ENCODE measurements around the gene KPTN.

DNA sequence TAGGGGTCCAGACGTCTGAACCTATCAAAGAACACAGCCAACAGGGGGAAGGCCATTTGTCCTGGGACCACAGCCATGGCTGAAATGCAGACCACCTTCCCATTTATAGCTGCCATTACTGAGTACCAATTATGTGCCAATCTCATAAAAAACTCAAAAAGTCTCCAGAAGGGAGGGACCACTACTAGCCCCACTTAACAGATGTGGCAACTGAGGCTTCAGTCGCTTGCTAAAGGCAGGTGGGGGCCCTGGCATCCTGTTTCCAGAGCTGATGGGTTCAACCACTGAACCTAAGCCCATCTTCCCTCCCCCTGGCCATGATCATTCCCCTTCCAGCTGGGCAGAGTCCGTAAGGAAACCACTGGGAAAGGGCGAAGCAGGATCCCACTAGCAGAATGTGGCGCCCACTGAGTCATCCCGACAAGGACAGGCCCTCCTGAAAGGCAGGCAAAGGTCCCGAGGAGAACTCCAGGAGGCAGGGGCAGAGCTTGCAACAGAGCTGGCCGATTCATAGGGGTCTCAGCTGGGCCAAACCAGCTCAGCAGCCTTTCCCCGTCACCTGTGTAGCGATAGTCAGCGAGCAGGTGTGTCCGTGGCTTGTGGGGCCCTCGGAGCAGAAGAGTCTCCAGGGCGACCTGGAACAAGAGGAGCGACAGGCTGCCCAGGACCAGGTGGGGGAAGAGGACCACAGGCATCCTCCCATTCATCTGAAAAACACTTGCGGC is 45.2 kb upstream of the KPTN start:
- TF ChIP-seq CTCF (IDR thresholded peaks at IDR 0.05; ENCODE audit: poor library complexity) (no peak), EZH2phosphoT487 (IDR thresholded peaks at IDR 0.05; ENCODE audit: low read depth, severe bottlenecking, unreplicated experiment) (no peak), EZH2 (IDR thresholded peaks at IDR 0.05; ENCODE audit: borderline replicate concordance) (no peak)

Measured in hepatocyte (in vitro differentiated cells).